Spleen (tissue), 11 donors: ENCODE results near the gene CAMTA1. TPM values are rescaled to one million over a fixed set of nuclear protein-coding genes. Genes with fewer than 3 reads are reported as not detected.
A peak's percentile ranks its signal among the peaks of the same experiment; 100 is the strongest.

Experiments
- DNase-seq: peaks from one replicate; pipeline ENCODE4 v3.0.0-alpha.2; 2020
- H3K27ac ChIP-seq, 8 donors: fragments of 200-600 bp; sonication (generic) in 7 of 8; 1 replicate in 4 of 8; 2 replicates in 4 of 8; pipeline versions ENCODE4 v1.5.0 to v1.8.0; 2016 to 2021; ENCODE audit warnings: inconsistent platforms in 4 of 8, mild to moderate bottlenecking in 4 of 8, moderate library complexity in 1 of 8
- H3K27me3 ChIP-seq, 7 donors: fragments of 200-600 bp; sonication (generic) in 6 of 7; replicated peaks in 1 of 7; 1 replicate in 4 of 7; 2 replicates in 3 of 7; pipeline versions ENCODE4 v1.5.0 to v1.8.0; 2016 to 2021; ENCODE audit warnings: inconsistent platforms in 3 of 7, mild to moderate bottlenecking in 1 of 7
- H3K36me3 ChIP-seq, 6 donors: fragments of 200-600 bp; sonication (generic) in 5 of 6; 1 replicate in 4 of 6; 2 replicates in 2 of 6; pipeline versions ENCODE4 v1.5.0 to v1.8.0; 2016 to 2021; ENCODE audit warnings: inconsistent platforms in 2 of 6
- H3K4me1 ChIP-seq, 6 donors: fragments of 200-600 bp; sonication (generic) in 5 of 6; 1 replicate in 3 of 6; 2 replicates in 3 of 6; pipeline versions ENCODE4 v1.5.0 to v1.8.0; 2016 to 2021; ENCODE audit warnings: inconsistent platforms in 3 of 6
- H3K4me3 ChIP-seq, 8 donors: fragments of 200-600 bp; sonication (generic) in 7 of 8; 1 replicate in 4 of 8; 2 replicates in 4 of 8; pipeline versions ENCODE4 v1.5.0 to v1.8.0; 2016 to 2021; ENCODE audit warnings: inconsistent platforms in 4 of 8, mild to moderate bottlenecking in 4 of 8, moderate library complexity in 2 of 8
- H3K9me3 ChIP-seq, 8 donors: fragments of 200-600 bp; sonication (generic) in 7 of 8; 1 replicate in 4 of 8; 2 replicates in 4 of 8; pipeline versions ENCODE4 v1.5.0 to v1.8.0; 2016 to 2021; ENCODE audit warnings: inconsistent platforms in 4 of 8
- CTCF ChIP-seq, 11 experiments: fragments of 200-600 bp in 7 of 11; fragments of 450-650 bp in 4 of 11; sonication (generic) in 4 of 11; IDR thresholded peaks in 8 of 11; conservative IDR thresholded peaks in 3 of 11; 1 replicate in 7 of 11; 2 replicates in 4 of 11; pipeline versions ENCODE4 v1.4.0 to v1.8.0; 2016 to 2021; ENCODE audit warnings: antibody characterized with exemption in 11 of 11, inconsistent platforms in 4 of 11, mild to moderate bottlenecking in 1 of 11
- POLR2A ChIP-seq, 3 donors: fragments of 450-650 bp; IDR thresholded peaks; one replicate each; pipeline ENCODE4 v1.5.1; 2017; ENCODE audit warnings: antibody characterized with exemption in 3 of 3, mild to moderate bottlenecking in 1 of 3
- POLR2AphosphoS5 ChIP-seq, 3 donors: sonication (generic); formaldehyde crosslinking; IDR thresholded peaks; one replicate each; pipeline ENCODE4 v1.5.1; 2017; ENCODE audit warnings: antibody characterized with exemption in 3 of 3
- WGBS, 5 donors: extraction: QIAGEN DNeasy Blood & Tissue Kit in 3 of 5; methylation state at CpG; one replicate each; pipeline versions ENCODE4 v1.1.5 to v1.1.7; 2013 to 2018; 5-methylcytosine and 5-hydroxymethylcytosine counted together
- intact Hi-C: fragments of 100-400 bp; cut with DNase I; formaldehyde crosslinking; loops from one replicate; pipeline ENCODE4 v1.15.0; 2023; ENCODE audit warnings: low total_unique reads
- polyA plus RNA-seq, 3 donors: library from polyadenylated mRNA; stranded (reverse); fragments of 200-250 nt; gene quantifications; one replicate each; pipeline ENCODE4 v1.2.1, GENCODE V29; 2013
- total RNA-seq, 7 donors: library from RNA; depleted of rRNA in 3 of 7; stranded (reverse); fragments of >200 nt in 3 of 7; fragmentation: NEBNext Ultra II Directional in 4 of 7; extraction: Animal tissue kit (Norgen Biotek cat#: 25700) in 4 of 7; gene quantifications; one replicate each; pipeline versions ENCODE4 v1.1.0 to v1.2.1, GENCODE V29; 2016 to 2021
- donor health status: healthy with polysubstance abuse.
- donor health status: DM: no; HTN: no; CAD: no; lungs with moderate emphysema.
- donor health status: DM: no; HTN: no; CAD: no.
- donor health status: Bipolar disorder and iron deficiency.
- donor health status: healthy.
- donor health status: DM: no; HTN: no; CAD: no.
- donor health status: DM: yes; HTN: yes; CAD: no.

The CAMTA1 gene
- total and polyA plus RNA-seq, 10 donors: 53.0 to 106 (median 77.3) TPM

GRCh38 chr1:7606096-7606495 is 820.8 kb downstream of the CAMTA1 start:
- intact Hi-C loops: no loop called here
- Histone ChIP-seq H3K4me3 (no peak overlapping the region), H3K9me3 (peaks cover 0 to 4% (median 0%) of the 10 kb centered on the region in 8 donors), H3K4me1 (no peaks in the 10 kb centered on the region), H3K27me3 (peaks cover 0 to 28% (median 0%) of the 10 kb centered on the region in 7 donors), H3K27ac (no peak overlapping the region), H3K36me3 (no peaks in the 10 kb centered on the region)
- peak; percentile 30 for DNase-seq
- TF ChIP-seq POLR2A (IDR thresholded peaks at IDR 0.05): no peak
- no peak for TF ChIP-seq CTCF (IDR thresholded peaks at IDR 0.05 in 8 of 11, conservative IDR thresholded peaks at IDR 0.05 in 3 of 11)
- no peak for TF ChIP-seq POLR2AphosphoS5 (IDR thresholded peaks at IDR 0.05)
- WGBS, 5 donors: 67 to 87% (median 79%) methylated on average over 4 of the region's 4 CpGs

GRCh38 chr1:7607097-7607496 is 821.8 kb downstream of the CAMTA1 start:
- intact Hi-C loops: no loop called here
- no peaks in the 10 kb centered on the region for H3K4me1 ChIP-seq
- peaks cover 0 to 34% (median 0%) of the 10 kb centered on the region in 7 donors for H3K27me3 ChIP-seq
- no peak for TF ChIP-seq POLR2AphosphoS5 (IDR thresholded peaks at IDR 0.05)
- TF ChIP-seq CTCF (IDR thresholded peaks at IDR 0.05 in 8 of 11, conservative IDR thresholded peaks at IDR 0.05 in 3 of 11): no peak
- TF ChIP-seq POLR2A (IDR thresholded peaks at IDR 0.05): no peak
- H3K4me3 ChIP-seq: no peak overlapping the region
- peaks cover 0 to 4% (median 0%) of the 10 kb centered on the region in 8 donors for H3K9me3 ChIP-seq
- H3K27ac ChIP-seq: no peak overlapping the region
- no peak for DNase-seq
- H3K36me3 ChIP-seq: no peaks in the 10 kb centered on the region

- H3K4me1 ChIP-seq: no peaks in the 10 kb centered on the region
- H3K9me3 ChIP-seq: peaks cover 0 to 4% (median 0%) of the 10 kb centered on the region in 8 donors
- no peaks in the 10 kb centered on the region for H3K36me3 ChIP-seq
- 43 to 51% (median 47%) methylated on average over 10 of the region's 10 CpGs for WGBS, 5 donors
- no peak overlapping the region for H3K27ac ChIP-seq
- H3K4me3 ChIP-seq: no peak overlapping the region
- intact Hi-C loops: no loop called here
- TF ChIP-seq POLR2AphosphoS5 (IDR thresholded peaks at IDR 0.05): no peak
- TF ChIP-seq CTCF (IDR thresholded peaks at IDR 0.05 in 8 of 11, conservative IDR thresholded peaks at IDR 0.05 in 3 of 11): no peak
- no peak for TF ChIP-seq POLR2A (IDR thresholded peaks at IDR 0.05)
- H3K27me3 ChIP-seq: peaks cover 0 to 45% (median 0%) of the 10 kb centered on the region in 7 donors
- DNase-seq: peak; percentile 36
Measured at GRCh38 chr1:7608628-7609305, 823.5 kb downstream of the CAMTA1 start.

GRCh38 chr1:7609311-7609994 is 824.2 kb downstream of the CAMTA1 start:
- intact Hi-C loops: no loop called here
- Histone ChIP-seq H3K9me3 (peaks cover 0 to 4% (median 0%) of the 10 kb centered on the region in 8 donors), H3K27ac (no peak overlapping the region), H3K4me1 (no peaks in the 10 kb centered on the region), H3K27me3 (peaks cover 0 to 48% (median 0%) of the 10 kb centered on the region in 7 donors), H3K36me3 (no peaks in the 10 kb centered on the region), H3K4me3 (no peak overlapping the region)
- DNase-seq: peak; percentile 42
- no peak for TF ChIP-seq CTCF (IDR thresholded peaks at IDR 0.05 in 8 of 11, conservative IDR thresholded peaks at IDR 0.05 in 3 of 11)
- no peak for TF ChIP-seq POLR2A (IDR thresholded peaks at IDR 0.05)
- no peak for TF ChIP-seq POLR2AphosphoS5 (IDR thresholded peaks at IDR 0.05)
- 70 to 87% (median 83%) methylated on average over 7 of the region's 7 CpGs for WGBS, 5 donors
